BLaER1 (cell line): ENCODE results near the gene RNF151.

ENCODE experiments used
- H3K27ac ChIP-seq: shearing (Covaris generic); formaldehyde crosslinking; 2 replicates; pipeline ENCODE4 v1.8.1; 2022
- H3K27me3 ChIP-seq: shearing (Covaris generic); formaldehyde crosslinking; 2 replicates; pipeline ENCODE4 v1.8.1; 2022
- H3K36me3 ChIP-seq: shearing (Covaris generic); formaldehyde crosslinking; 2 replicates; pipeline ENCODE4 v1.8.1; 2022
- H3K4me1 ChIP-seq: shearing (Covaris generic); formaldehyde crosslinking; 2 replicates; pipeline ENCODE4 v1.8.1; 2022
- H3K4me2 ChIP-seq: shearing (Covaris generic); formaldehyde crosslinking; 2 replicates; pipeline ENCODE4 v1.8.1; 2022
- H3K4me3 ChIP-seq: shearing (Covaris generic); formaldehyde crosslinking; 2 replicates; pipeline ENCODE4 v1.8.1; 2022
- H3K9ac ChIP-seq: shearing (Covaris generic); formaldehyde crosslinking; 2 replicates; pipeline ENCODE4 v1.8.1; 2022
- H3K9me3 ChIP-seq: shearing (Covaris generic); formaldehyde crosslinking; 2 replicates; pipeline ENCODE4 v1.8.1; 2022
- H4K20me1 ChIP-seq: shearing (Covaris generic); formaldehyde crosslinking; 2 replicates; pipeline ENCODE4 v1.8.1; 2022
- Cebpa-rat ChIP-seq: shearing (Covaris generic); IDR thresholded peaks from 2 replicates; pipeline ENCODE4 v1.8.1; 2022

RNF151 gene

GRCh38 chr16:1999866-2000514 lies 33.3 kb downstream of the RNF151 start:
- H3K4me2 ChIP-seq = no peak overlapping the region
- H3K36me3 ChIP-seq = peaks cover 94% of the 10 kb centered on the region
- H3K4me1 ChIP-seq = peaks cover 18% of the 10 kb centered on the region
- no peak for TF ChIP-seq Cebpa-rat
- H3K9me3 ChIP-seq = no peaks in the 10 kb centered on the region
- no peak overlapping the region for H3K4me3 ChIP-seq
- H3K27ac ChIP-seq = no peak overlapping the region
- H3K9ac ChIP-seq = no peak overlapping the region
- H4K20me1 ChIP-seq = peaks cover 70% of the 10 kb centered on the region
- H3K27me3 ChIP-seq = no peaks in the 10 kb centered on the region

- H4K20me1 ChIP-seq = peaks cover 80% of the 10 kb centered on the region
- peaks cover 29% of the 10 kb centered on the region for H3K4me1 ChIP-seq
- no peak overlapping the region for H3K4me2 ChIP-seq
- no peak overlapping the region for H3K4me3 ChIP-seq
- peaks cover 85% of the 10 kb centered on the region for H3K36me3 ChIP-seq
- H3K9me3 ChIP-seq = no peaks in the 10 kb centered on the region
- H3K27me3 ChIP-seq = no peaks in the 10 kb centered on the region
- H3K27ac ChIP-seq = no peak overlapping the region
- TF ChIP-seq Cebpa-rat = no peak
- H3K9ac ChIP-seq = no peak overlapping the region
Measured at GRCh38 chr16:2001035-2001434, 34.4 kb downstream of the RNF151 start.

GRCh38 chr16:2001456-2002355 lies 35.0 kb downstream of the RNF151 start:
- H3K27me3 ChIP-seq = no peaks in the 10 kb centered on the region
- H3K4me3 ChIP-seq = no peak overlapping the region
- H4K20me1 ChIP-seq = peaks cover 87% of the 10 kb centered on the region
- peaks cover 35% of the 10 kb centered on the region for H3K4me1 ChIP-seq
- H3K4me2 ChIP-seq = no peak overlapping the region
- H3K36me3 ChIP-seq = peaks cover 78% of the 10 kb centered on the region
- H3K9ac ChIP-seq = no peak overlapping the region
- no peaks in the 10 kb centered on the region for H3K9me3 ChIP-seq
- H3K27ac ChIP-seq = no peak overlapping the region
- TF ChIP-seq Cebpa-rat = no peak

GRCh38 chr16:2002406-2003230 lies 36.0 kb downstream of the RNF151 start:
- Histone ChIP-seq H3K36me3 (peaks cover 74% of the 10 kb centered on the region), H4K20me1 (peaks cover 91% of the 10 kb centered on the region), H3K27me3 (no peaks in the 10 kb centered on the region)

GRCh38 chr16:2003231-2003826 lies 36.7 kb downstream of the RNF151 start:
- Histone ChIP-seq H3K36me3 (peaks cover 72% of the 10 kb centered on the region), H3K9ac (no peak overlapping the region), H3K4me2 (peak overlapping the region; percentile 97; the same call in 1 of the 2 replicates), H3K4me1 (peaks cover 52% of the 10 kb centered on the region), H3K9me3 (no peaks in the 10 kb centered on the region), H4K20me1 (peaks cover 92% of the 10 kb centered on the region), H3K27ac (no peak overlapping the region), H3K27me3 (no peaks in the 10 kb centered on the region), H3K4me3 (no peak overlapping the region)
- no peak for TF ChIP-seq Cebpa-rat

More at GRCh38 chr16:2002406-2003230, 36.0 kb downstream of the RNF151 start:
- no peak for TF ChIP-seq Cebpa-rat
- H3K4me1 ChIP-seq = peaks cover 44% of the 10 kb centered on the region
- H3K27ac ChIP-seq = no peak overlapping the region
- H3K9me3 ChIP-seq = no peaks in the 10 kb centered on the region
- no peak overlapping the region for H3K4me3 ChIP-seq
- no peak overlapping the region for H3K9ac ChIP-seq
- no peak overlapping the region for H3K4me2 ChIP-seq

GRCh38 chr16:2003827-2004641 lies 37.4 kb downstream of the RNF151 start:
- no peak overlapping the region for H3K4me3 ChIP-seq
- no peaks in the 10 kb centered on the region for H3K27me3 ChIP-seq
- H3K9me3 ChIP-seq = no peaks in the 10 kb centered on the region
- H3K27ac ChIP-seq = 0 out of 2 replicates have a peak overlapping the region, but pooled peaks have one; percentile 71
- H3K36me3 ChIP-seq = peaks cover 64% of the 10 kb centered on the region
- no peak for TF ChIP-seq Cebpa-rat
- H3K9ac ChIP-seq = peak overlapping the region; percentile 65
- H3K4me1 ChIP-seq = peaks cover 55% of the 10 kb centered on the region
- peak overlapping the region; percentile 97 for H3K4me2 ChIP-seq
- H4K20me1 ChIP-seq = peaks cover 98% of the 10 kb centered on the region

GRCh38 chr16:2004795-2005517 lies 38.3 kb downstream of the RNF151 start:
- Histone ChIP-seq H3K4me3 (peak overlapping the region; percentile 46), H3K36me3 (peaks cover 55% of the 10 kb centered on the region), H3K9ac (peak overlapping the region; percentile 65), H3K27me3 (no peaks in the 10 kb centered on the region), H3K27ac (peak overlapping the region; percentile 71), H3K4me2 (peak overlapping the region; percentile 97), H3K4me1 (peaks cover 55% of the 10 kb centered on the region), H4K20me1 (peaks cover 93% of the 10 kb centered on the region), H3K9me3 (no peaks in the 10 kb centered on the region)
- no peak for TF ChIP-seq Cebpa-rat

GRCh38 chr16:2005646-2006045 lies 39.0 kb downstream of the RNF151 start:
- Histone ChIP-seq H3K27ac (peak overlapping the region; percentile 71), H3K4me1 (peaks cover 62% of the 10 kb centered on the region), H3K36me3 (peaks cover 48% of the 10 kb centered on the region), H3K4me3 (peak overlapping the region; percentile 46), H3K9me3 (no peaks in the 10 kb centered on the region), H3K4me2 (peak overlapping the region; percentile 97), H3K9ac (peak overlapping the region; percentile 65), H3K27me3 (no peaks in the 10 kb centered on the region), H4K20me1 (peaks cover 88% of the 10 kb centered on the region)
- TF ChIP-seq Cebpa-rat = no peak
